BJ (cell line): ENCODE results near the gene SUPT7L. TPM values are rescaled to one million over a fixed set of nuclear protein-coding genes. Genes with fewer than 3 reads are reported as not detected.

ENCODE experiments used
- CTCF ChIA-PET: fragments of 350-600 bp; formaldehyde crosslinking; extraction: SDS; loops from one replicate; lab custom pipeline; 2021; ENCODE audit warnings: antibody characterized with exemption, inconsistent platforms; lab: Yijun Ruan, JAX
- POLR2A ChIA-PET: fragments of 300-600 bp; sonication (Branson Sonifier 250); formaldehyde crosslinking; extraction: SDS; loops from one replicate; lab custom pipeline; 2021; ENCODE audit warnings: antibody characterized with exemption; lab: Charles Lee
- DNase-seq: peaks from one replicate; pipeline ENCODE4 v3.0.0-alpha.2; 2011; ENCODE audit warnings: low read depth
- H3K27me3 ChIP-seq: 2 replicates; pipeline ENCODE4 v1.6.0; 2011; ENCODE audit warnings: low read length; ENCODE audit not compliant: control insufficient read depth, insufficient read depth
- H3K36me3 ChIP-seq: 2 replicates; pipeline ENCODE4 v1.5.1; 2011; ENCODE audit warnings: low read length; ENCODE audit not compliant: control insufficient read depth, insufficient read depth
- H3K4me3 ChIP-seq: 2 replicates; pipeline ENCODE4 v1.5.1; 2011; ENCODE audit warnings: low read depth, mild to moderate bottlenecking, control low read depth, low read length
- CTCF ChIP-seq: IDR thresholded peaks from 2 replicates; pipeline ENCODE4 v1.5.1; 2011; ENCODE audit warnings: low read depth, mild to moderate bottlenecking, control low read depth, inconsistent platforms, low read length, moderate library complexity; ENCODE audit not compliant: insufficient read depth
- polyA plus RNA-seq: library from polyadenylated mRNA; depleted of rRNA; stranded (reverse); fragments of >200 nt; gene quantifications from 2 replicates; pipeline ENCODE4 v1.2.3, GENCODE V29; 2011

The SUPT7L gene
- polyA plus RNA-seq, 1 experiment, result 52.0 TPM

- POLR2A ChIA-PET, result interaction anchor here (0.6 kb wide), 1 partner anchor 12 kb away, joined by 3 read pairs; no protein-coding TSS in a partner anchor
- TF ChIP-seq CTCF, result no peak
- Histone ChIP-seq H3K4me3 (no peak overlapping the region), H3K36me3 (peaks cover 2% of the 10 kb centered on the region; the same call in 1 of the 2 replicates), H3K27me3 (no peaks in the 10 kb centered on the region)
- no peak for DNase-seq
- CTCF ChIA-PET, result no interaction called here
These were observed 17.2 kb upstream of the SUPT7L start for GRCh38 chr2:27680571-27680970.

GRCh38 chr2:27672723-27673486 is 9.5 kb upstream of the SUPT7L start:
- DNase-seq, result no peak
- Histone ChIP-seq H3K27me3 (no peaks in the 10 kb centered on the region), H3K4me3 (no peak overlapping the region), H3K36me3 (peaks cover 7% of the 10 kb centered on the region)
- TF ChIP-seq CTCF, result no peak
- CTCF ChIA-PET, result interaction anchor here (0.6 to 0.9 kb wide), 2 partner anchors 10 to 778 kb away, joined by 3 read pairs; no protein-coding TSS in a partner anchor
- POLR2A ChIA-PET, result no interaction called here

GRCh38 chr2:27671235-27671634 is 7.8 kb upstream of the SUPT7L start:
- TF ChIP-seq CTCF, result no peak
- H3K36me3 ChIP-seq, result peaks cover 9% of the 10 kb centered on the region
- no peak for DNase-seq
- ChIA-PET CTCF (interaction anchor here (1.0 kb wide), 1 partner anchor 8 kb away, joined by 3 read pairs; the partner anchor contains the start of genes SLC4A1AP and SUPT7L), POLR2A (no interaction called here)
- H3K4me3 ChIP-seq, result no peak overlapping the region
- H3K27me3 ChIP-seq, result no peaks in the 10 kb centered on the region

GRCh38 chr2:27667446-27667845 is 4.0 kb upstream of the SUPT7L start:
- TF ChIP-seq CTCF, result no peak
- Histone ChIP-seq H3K36me3 (peaks cover 5% of the 10 kb centered on the region), H3K4me3 (no peak overlapping the region), H3K27me3 (no peaks in the 10 kb centered on the region)
- DNase-seq, result no peak
- ChIA-PET POLR2A (no interaction called here), CTCF (interaction anchor here (1.0 to 1.1 kb wide), 2 partner anchors 16 to 21 kb away, joined by 4 read pairs; no protein-coding TSS in a partner anchor)

GRCh38 chr2:27664622-27665363 is 1.4 kb upstream of the SUPT7L start:
- no peak for TF ChIP-seq CTCF
- no peak for DNase-seq
- H3K36me3 ChIP-seq, result peaks cover 7% of the 10 kb centered on the region
- peak overlapping the region; percentile 75 for H3K4me3 ChIP-seq
- POLR2A ChIA-PET, result no interaction called here
- no peaks in the 10 kb centered on the region for H3K27me3 ChIP-seq
- CTCF ChIA-PET, result interaction anchor here (1.7 kb wide), 1 partner anchor 19 kb away, joined by 13 read pairs; no protein-coding TSS in a partner anchor
